HepG2 (cell line): Measurements from ENCODE around the gene CCND1. TPM values are rescaled to one million over a fixed set of nuclear protein-coding genes. Genes with fewer than 3 reads are reported as not detected.

Experiments used
- AHDC1 ChIP-seq: sonication (generic); formaldehyde crosslinking; IDR thresholded peaks from 2 replicates; pipeline ENCODE4 v1.5.1; 2020; ENCODE audit warnings: mild to moderate bottlenecking, missing genetic modification reagents, borderline replicate concordance
- DMTF1 ChIP-seq: sonication (generic); formaldehyde crosslinking; IDR thresholded peaks from 2 replicates; pipeline ENCODE4 v1.4.0; 2020; ENCODE audit warnings: mild to moderate bottlenecking, missing genetic modification reagents
- HNF4A ChIP-seq: sonication (generic); formaldehyde crosslinking; IDR thresholded peaks from 2 replicates; pipeline ENCODE4 v1.4.0; 2020; ENCODE audit warnings: missing genetic modification reagents
- HNRNPL ChIP-seq: fragments of 200-400 bp; formaldehyde crosslinking; IDR thresholded peaks from 2 replicates; pipeline ENCODE4 v1.6.1; 2017; ENCODE audit warnings: mild to moderate bottlenecking, low read depth, low read length
- MATR3 ChIP-seq: sonication (generic); formaldehyde crosslinking; IDR thresholded peaks from 2 replicates; pipeline ENCODE4 v1.4.0; 2020; ENCODE audit warnings: missing genetic modification reagents
- MEF2D ChIP-seq: sonication (generic); formaldehyde crosslinking; IDR thresholded peaks from 2 replicates; pipeline ENCODE4 v1.5.1; 2020; ENCODE audit warnings: mild to moderate bottlenecking, missing genetic modification reagents
- MXD1 ChIP-seq: sonication (generic); formaldehyde crosslinking; IDR thresholded peaks from 2 replicates; pipeline ENCODE4 v1.4.0; 2020; ENCODE audit warnings: mild to moderate bottlenecking, missing genetic modification reagents
- SATB2 ChIP-seq: sonication (generic); formaldehyde crosslinking; IDR thresholded peaks from 2 replicates; pipeline ENCODE4 v1.5.0; 2020; ENCODE audit warnings: missing genetic modification reagents
- SOX6 ChIP-seq, 2 experiments: fragments of 450-650 bp in 1 of 2; sonication (generic) in 1 of 2; formaldehyde crosslinking in 1 of 2; IDR thresholded peaks; 2 replicates each; pipeline versions ENCODE4 v1.4.0 to v1.6.1; 2017 to 2020; ENCODE audit warnings: antibody characterized with exemption in 1 of 2, mild to moderate bottlenecking in 1 of 2, missing genetic modification reagents in 1 of 2
- TFDP1 ChIP-seq: IDR thresholded peaks from 2 replicates; pipeline ENCODE4 v1.6.1; 2016; ENCODE audit warnings: missing compliant biosample characterization, missing genetic modification reagents, borderline replicate concordance
- TOPORS ChIP-seq: sonication (generic); formaldehyde crosslinking; IDR thresholded peaks from 2 replicates; pipeline ENCODE4 v1.8.0; 2023; ENCODE audit warnings: mild to moderate bottlenecking, missing genetic modification reagents
- ZFP62 ChIP-seq: sonication (generic); formaldehyde crosslinking; IDR thresholded peaks from 2 replicates; pipeline ENCODE4 v1.4.0; 2020; ENCODE audit warnings: missing genetic modification reagents
- ZNF235 ChIP-seq: sonication (generic); formaldehyde crosslinking; IDR thresholded peaks from 2 replicates; pipeline ENCODE4 v1.8.1; 2023; ENCODE audit warnings: mild to moderate bottlenecking, missing genetic modification reagents, borderline replicate concordance
- ZNF296 ChIP-seq: sonication (generic); formaldehyde crosslinking; conservative IDR thresholded peaks from 2 replicates; pipeline ENCODE4 v1.5.0; 2020; ENCODE audit warnings: mild to moderate bottlenecking, missing genetic modification reagents
- ZNF496 ChIP-seq: sonication (generic); formaldehyde crosslinking; IDR thresholded peaks from 2 replicates; pipeline ENCODE4 v1.8.1; 2023; ENCODE audit warnings: mild to moderate bottlenecking, moderate library complexity, missing genetic modification reagents; ENCODE audit not compliant: insufficient replicate concordance
- ZNF557 ChIP-seq: sonication (generic); formaldehyde crosslinking; IDR thresholded peaks from 2 replicates; pipeline ENCODE4 v1.4.0; 2020; ENCODE audit warnings: missing genetic modification reagents
- ZNF816 ChIP-seq: sonication (generic); formaldehyde crosslinking; IDR thresholded peaks from 2 replicates; pipeline ENCODE4 v1.8.0; 2022; ENCODE audit warnings: missing genetic modification reagents, mild to moderate bottlenecking, borderline replicate concordance
- polyA plus RNA-seq, 8 experiments: library from polyadenylated mRNA; depleted of rRNA in 3 of 8; stranded (reverse) in 7 of 8; unstranded in 1 of 8; fragments of >200 nt; fragmentation: Illumina TruSeq in 4 of 8; extraction: Trizol in 4 of 8; gene quantifications; 2 replicates each; pipeline versions ENCODE4 v1.2.1 to v1.2.3, GENCODE V29; 2011 to 2016; ENCODE audit warnings: low read depth in 4 of 8, missing spikeins in 1 of 8, mixed read lengths in 1 of 8; ENCODE audit not compliant: insufficient read depth in 1 of 8
- total RNA-seq, 5 experiments: library from RNA; depleted of rRNA; stranded (reverse); fragments of >200 nt; fragmentation: Illumina TruSeq; extraction: Trizol; gene quantifications; 2 replicates each; pipeline ENCODE4 v1.2.3, GENCODE V29; 2016; ENCODE audit warnings: low read depth in 1 of 5

Gene CCND1
- total and polyA plus RNA-seq, 2 of the 13 experiments (the other 11 are each of a cell fraction or from before 2014, with no cell fraction given) = 107 to 136 TPM

- peak; percentile 48; the same call in 1 of the 2 replicates for TF ChIP-seq AHDC1 (CRISPR knock-in tag)
- peak; percentile 48; the same call in 1 of the 2 replicates for TF ChIP-seq HNF4A (CRISPR knock-in tag)
- TF ChIP-seq ZNF235 = no peak
- no peak for TF ChIP-seq ZFP62 (CRISPR knock-in tag)
- TF ChIP-seq SOX6 (IDR thresholded peaks at IDR 0.05) = no peak
- peak; percentile 73 for TF ChIP-seq SOX6 (CRISPR knock-in tag; IDR thresholded peaks at IDR 0.05)
- TF ChIP-seq MATR3 (CRISPR knock-in tag) = no peak
- peak; percentile 92; the same call in 1 of the 2 replicates for TF ChIP-seq MXD1 (CRISPR knock-in tag)
- no peak; the same call in 1 of the 2 replicates for TF ChIP-seq SATB2 (CRISPR knock-in tag)
- TF ChIP-seq ZNF816 (CRISPR knock-in tag) = peak; percentile 88; the same call in 1 of the 2 replicates
- peak; percentile 47 for TF ChIP-seq MEF2D (CRISPR knock-in tag)
- peak; percentile 97 for TF ChIP-seq HNRNPL
- TF ChIP-seq ZNF496 (CRISPR knock-in tag) = no peak
- TF ChIP-seq DMTF1 (CRISPR knock-in tag) = no peak
- peak; percentile 90; the same call in 1 of the 2 replicates for TF ChIP-seq TFDP1 (CRISPR knock-in tag)
- TF ChIP-seq TOPORS (CRISPR knock-in tag) = peak; percentile 69; the same call in 1 of the 2 replicates
- TF ChIP-seq ZNF557 (CRISPR knock-in tag) = no peak
- no peak for TF ChIP-seq ZNF296 (CRISPR knock-in tag)
Observed at GRCh38 chr11:69644071-69644961, 3.4 kb downstream of the CCND1 start (continued).
